GM12878 (cell line): ENCODE data around the gene PRSS8. TPM values are rescaled to one million over a fixed set of nuclear protein-coding genes. Genes with fewer than 3 reads are reported as not detected.

Source experiments
- CHD1 ChIP-seq: IDR thresholded peaks from 2 replicates; pipeline ENCODE4 v1.6.1; 2012; ENCODE audit warnings: low read depth, low read length, improper control_type of control experiment
- CHD2 ChIP-seq: IDR thresholded peaks from 2 replicates; pipeline ENCODE4 v1.6.1; 2011; ENCODE audit warnings: low read depth, low read length, improper control_type of control experiment, borderline replicate concordance
- EGR1 ChIP-seq, 2 experiments: IDR thresholded peaks; 1 replicate in 1 of 2; 2 replicates in 1 of 2; pipeline ENCODE4 v1.6.1; 2011 to 2012; ENCODE audit warnings: low read depth in 2 of 2, low read length in 2 of 2, borderline replicate concordance in 1 of 2, mild to moderate bottlenecking in 1 of 2, moderate library complexity in 1 of 2
- ETV6 ChIP-seq, 2 experiments: fragments of 450-650 bp in 1 of 2; IDR thresholded peaks in 1 of 2; conservative IDR thresholded peaks in 1 of 2; 2 replicates each; pipeline ENCODE4 v1.6.1; 2014; ENCODE audit warnings: antibody characterized with exemption in 1 of 2, borderline replicate concordance in 1 of 2, low read depth in 1 of 2, mild to moderate bottlenecking in 1 of 2, moderate library complexity in 1 of 2
- IKZF1 ChIP-seq: fragments of 450-650 bp; conservative IDR thresholded peaks from 2 replicates; pipeline ENCODE4 v1.6.1; 2017; ENCODE audit warnings: antibody characterized with exemption, mild to moderate bottlenecking
- IRF4 ChIP-seq: IDR thresholded peaks from 2 replicates; pipeline ENCODE4 v1.6.1; 2011; ENCODE audit warnings: low read depth, low read length
- KAT2A ChIP-seq: conservative IDR thresholded peaks from 2 replicates; pipeline ENCODE4 v1.6.1; 2011; ENCODE audit warnings: low read depth, low read length; ENCODE audit not compliant: control insufficient read depth
- MYB ChIP-seq: fragments of 150-350 bp; IDR thresholded peaks from 2 replicates; pipeline ENCODE4 v1.6.1; 2014; ENCODE audit warnings: mild to moderate bottlenecking, low read depth, low read length, borderline replicate concordance
- NFYB ChIP-seq: IDR thresholded peaks from 2 replicates; pipeline ENCODE4 v1.6.1; 2011; ENCODE audit warnings: low read depth, mild to moderate bottlenecking, low read length, improper control_type of control experiment, moderate library complexity; ENCODE audit not compliant: insufficient read depth
- SRF ChIP-seq, 2 experiments: IDR thresholded peaks; 2 replicates each; pipeline ENCODE4 v1.6.1; 2011; ENCODE audit warnings: low read depth in 2 of 2, low read length in 2 of 2, mild to moderate bottlenecking in 1 of 2, moderate library complexity in 1 of 2
- TCF12 ChIP-seq: IDR thresholded peaks from 2 replicates; pipeline ENCODE4 v1.6.1; 2011; ENCODE audit warnings: low read depth, mild to moderate bottlenecking, low read length
- ZNF217 ChIP-seq: fragments of 450-650 bp; IDR thresholded peaks from 2 replicates; pipeline ENCODE4 v1.6.1; 2017; ENCODE audit warnings: antibody characterized with exemption, mild to moderate bottlenecking
- polyA plus RNA-seq, 11 experiments: library from polyadenylated mRNA; depleted of rRNA in 4 of 11; unstranded in 6 of 11; stranded (reverse) in 5 of 11; fragments of >200 nt; fragmentation: Nextera tagmentation in 4 of 11; fragmentation: Illumina TruSeq in 1 of 11; extraction: Ambion mirVana in 4 of 11; extraction: Trizol in 1 of 11; gene quantifications; 1 replicate in 1 of 11; 2 replicates in 10 of 11; pipeline versions ENCODE4 v1.2.1 to v1.2.3, GENCODE V29; 2011 to 2016; ENCODE audit warnings: inconsistent platforms in 2 of 11, missing spikeins in 2 of 11, low read depth in 1 of 11
- total RNA-seq, 4 experiments: library from RNA; depleted of rRNA in 3 of 4; stranded (reverse); fragments of >200 nt in 3 of 4; fragmentation: Illumina TruSeq in 1 of 4; extraction: Trizol in 1 of 4; gene quantifications; 2 replicates each; pipeline versions ENCODE4 v1.2.1 to v1.2.3, GENCODE V29; 2013 to 2021
- TF ChIP-seq, protein P1 (sequence below): fragments of 450-650 bp; IDR thresholded peaks from 2 replicates; pipeline ENCODE4 v1.6.1; 2017; ENCODE audit warnings: antibody characterized with exemption, mild to moderate bottlenecking, moderate library complexity
- TF ChIP-seq, protein P2 (sequence below): fragments of 450-650 bp; formaldehyde crosslinking; IDR thresholded peaks from 2 replicates; pipeline ENCODE4 v1.5.0; 2022; ENCODE audit warnings: mild to moderate bottlenecking, missing genetic modification characterization
- TF ChIP-seq, protein P3 (sequence below): fragments of 450-650 bp; formaldehyde crosslinking; IDR thresholded peaks from 2 replicates; pipeline ENCODE4 v1.4.0; 2020; ENCODE audit warnings: mild to moderate bottlenecking, moderate library complexity
- TF ChIP-seq, protein P4 (sequence below): fragments of 450-650 bp; IDR thresholded peaks from 2 replicates; pipeline ENCODE4 v1.6.1; 2016; ENCODE audit warnings: mild to moderate bottlenecking

Gene PRSS8
- total and polyA plus RNA-seq, 10 of the 15 experiments (the other 5 are each of a cell fraction or from before 2014, with no cell fraction given): 0.33 to 0.58 TPM; not detected in 8

DNA sequence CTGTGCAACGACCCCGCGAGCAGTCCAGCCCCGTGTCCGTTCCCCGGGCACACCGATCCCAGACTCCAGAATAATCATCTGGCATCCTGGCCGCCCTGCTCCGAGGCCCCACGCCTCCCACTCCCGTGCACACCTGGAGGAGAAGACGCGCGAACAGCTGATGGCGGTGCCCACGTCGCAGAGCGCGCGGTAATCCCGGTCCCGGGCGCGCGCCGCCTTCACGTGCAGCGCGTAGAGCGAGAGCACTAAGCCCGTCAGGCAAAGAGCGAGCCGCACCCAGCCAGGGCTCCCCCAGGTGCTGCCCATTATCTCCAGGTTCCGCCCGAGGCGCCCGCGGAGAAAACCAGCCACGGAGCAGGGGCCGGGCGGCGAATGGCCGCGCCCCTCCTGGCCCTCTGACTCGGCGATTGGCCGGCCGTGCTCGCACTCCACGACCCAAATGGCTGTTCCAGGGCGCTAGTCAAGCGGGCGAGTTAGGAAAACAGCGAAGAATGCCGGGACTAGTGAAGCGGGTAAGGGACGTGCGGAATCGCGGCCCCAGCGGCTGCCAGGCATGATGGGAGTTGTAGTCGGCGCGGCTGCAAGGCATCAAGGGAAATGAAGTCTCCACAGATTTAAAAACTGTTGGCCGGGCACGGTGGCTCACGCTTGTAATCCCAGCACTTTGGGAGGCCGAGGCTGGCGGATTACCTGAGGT lies 41.0 kb downstream of the PRSS8 start, which contains the start of gene VKORC1 (continued):
- TF ChIP-seq, protein P1, sequence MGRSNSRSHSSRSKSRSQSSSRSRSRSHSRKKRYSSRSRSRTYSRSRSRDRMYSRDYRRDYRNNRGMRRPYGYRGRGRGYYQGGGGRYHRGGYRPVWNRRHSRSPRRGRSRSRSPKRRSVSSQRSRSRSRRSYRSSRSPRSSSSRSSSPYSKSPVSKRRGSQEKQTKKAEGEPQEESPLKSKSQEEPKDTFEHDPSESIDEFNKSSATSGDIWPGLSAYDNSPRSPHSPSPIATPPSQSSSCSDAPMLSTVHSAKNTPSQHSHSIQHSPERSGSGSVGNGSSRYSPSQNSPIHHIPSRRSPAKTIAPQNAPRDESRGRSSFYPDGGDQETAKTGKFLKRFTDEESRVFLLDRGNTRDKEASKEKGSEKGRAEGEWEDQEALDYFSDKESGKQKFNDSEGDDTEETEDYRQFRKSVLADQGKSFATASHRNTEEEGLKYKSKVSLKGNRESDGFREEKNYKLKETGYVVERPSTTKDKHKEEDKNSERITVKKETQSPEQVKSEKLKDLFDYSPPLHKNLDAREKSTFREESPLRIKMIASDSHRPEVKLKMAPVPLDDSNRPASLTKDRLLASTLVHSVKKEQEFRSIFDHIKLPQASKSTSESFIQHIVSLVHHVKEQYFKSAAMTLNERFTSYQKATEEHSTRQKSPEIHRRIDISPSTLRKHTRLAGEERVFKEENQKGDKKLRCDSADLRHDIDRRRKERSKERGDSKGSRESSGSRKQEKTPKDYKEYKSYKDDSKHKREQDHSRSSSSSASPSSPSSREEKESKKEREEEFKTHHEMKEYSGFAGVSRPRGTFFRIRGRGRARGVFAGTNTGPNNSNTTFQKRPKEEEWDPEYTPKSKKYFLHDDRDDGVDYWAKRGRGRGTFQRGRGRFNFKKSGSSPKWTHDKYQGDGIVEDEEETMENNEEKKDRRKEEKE: no peak
- TF ChIP-seq EGR1 (IDR thresholded peaks at IDR 0.05; ENCODE audit: borderline replicate concordance in 1 of 2, low read depth in 2 of 2, low read length in 2 of 2) (no peak), ZNF217 (no peak), ETV6 (conservative IDR thresholded peaks at IDR 0.05 in 1 of 2, IDR thresholded peaks at IDR 0.05 in 1 of 2; ENCODE audit: borderline replicate concordance in 1 of 2, low read depth in 1 of 2) (no peak), IRF4 (no peak), NFYB (peak; percentile 66; the same call in 1 of the 2 replicates), IKZF1 (peak; percentile 96), TCF12 (no peak), KAT2A (no peak), SRF (IDR thresholded peaks at IDR 0.05; ENCODE audit: low read depth in 2 of 2, low read length in 2 of 2) (peak in 1 of 2 experiments; percentile 5; a peak in 1 of 4 replicates), CHD2 (peak; percentile 51; the same call in 1 of the 2 replicates), CHD1 (no peak), MYB (no peak)
- TF ChIP-seq, protein P2, sequence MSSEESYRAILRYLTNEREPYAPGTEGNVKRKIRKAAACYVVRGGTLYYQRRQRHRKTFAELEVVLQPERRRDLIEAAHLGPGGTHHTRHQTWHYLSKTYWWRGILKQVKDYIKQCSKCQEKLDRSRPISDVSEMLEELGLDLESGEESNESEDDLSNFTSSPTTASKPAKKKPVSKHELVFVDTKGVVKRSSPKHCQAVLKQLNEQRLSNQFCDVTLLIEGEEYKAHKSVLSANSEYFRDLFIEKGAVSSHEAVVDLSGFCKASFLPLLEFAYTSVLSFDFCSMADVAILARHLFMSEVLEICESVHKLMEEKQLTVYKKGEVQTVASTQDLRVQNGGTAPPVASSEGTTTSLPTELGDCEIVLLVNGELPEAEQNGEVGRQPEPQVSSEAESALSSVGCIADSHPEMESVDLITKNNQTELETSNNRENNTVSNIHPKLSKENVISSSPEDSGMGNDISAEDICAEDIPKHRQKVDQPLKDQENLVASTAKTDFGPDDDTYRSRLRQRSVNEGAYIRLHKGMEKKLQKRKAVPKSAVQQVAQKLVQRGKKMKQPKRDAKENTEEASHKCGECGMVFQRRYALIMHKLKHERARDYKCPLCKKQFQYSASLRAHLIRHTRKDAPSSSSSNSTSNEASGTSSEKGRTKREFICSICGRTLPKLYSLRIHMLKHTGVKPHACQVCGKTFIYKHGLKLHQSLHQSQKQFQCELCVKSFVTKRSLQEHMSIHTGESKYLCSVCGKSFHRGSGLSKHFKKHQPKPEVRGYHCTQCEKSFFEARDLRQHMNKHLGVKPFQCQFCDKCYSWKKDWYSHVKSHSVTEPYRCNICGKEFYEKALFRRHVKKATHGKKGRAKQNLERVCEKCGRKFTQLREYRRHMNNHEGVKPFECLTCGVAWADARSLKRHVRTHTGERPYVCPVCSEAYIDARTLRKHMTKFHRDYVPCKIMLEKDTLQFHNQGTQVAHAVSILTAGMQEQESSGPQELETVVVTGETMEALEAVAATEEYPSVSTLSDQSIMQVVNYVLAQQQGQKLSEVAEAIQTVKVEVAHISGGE (CRISPR knock-in tag): no peak
- TF ChIP-seq, protein P3, sequence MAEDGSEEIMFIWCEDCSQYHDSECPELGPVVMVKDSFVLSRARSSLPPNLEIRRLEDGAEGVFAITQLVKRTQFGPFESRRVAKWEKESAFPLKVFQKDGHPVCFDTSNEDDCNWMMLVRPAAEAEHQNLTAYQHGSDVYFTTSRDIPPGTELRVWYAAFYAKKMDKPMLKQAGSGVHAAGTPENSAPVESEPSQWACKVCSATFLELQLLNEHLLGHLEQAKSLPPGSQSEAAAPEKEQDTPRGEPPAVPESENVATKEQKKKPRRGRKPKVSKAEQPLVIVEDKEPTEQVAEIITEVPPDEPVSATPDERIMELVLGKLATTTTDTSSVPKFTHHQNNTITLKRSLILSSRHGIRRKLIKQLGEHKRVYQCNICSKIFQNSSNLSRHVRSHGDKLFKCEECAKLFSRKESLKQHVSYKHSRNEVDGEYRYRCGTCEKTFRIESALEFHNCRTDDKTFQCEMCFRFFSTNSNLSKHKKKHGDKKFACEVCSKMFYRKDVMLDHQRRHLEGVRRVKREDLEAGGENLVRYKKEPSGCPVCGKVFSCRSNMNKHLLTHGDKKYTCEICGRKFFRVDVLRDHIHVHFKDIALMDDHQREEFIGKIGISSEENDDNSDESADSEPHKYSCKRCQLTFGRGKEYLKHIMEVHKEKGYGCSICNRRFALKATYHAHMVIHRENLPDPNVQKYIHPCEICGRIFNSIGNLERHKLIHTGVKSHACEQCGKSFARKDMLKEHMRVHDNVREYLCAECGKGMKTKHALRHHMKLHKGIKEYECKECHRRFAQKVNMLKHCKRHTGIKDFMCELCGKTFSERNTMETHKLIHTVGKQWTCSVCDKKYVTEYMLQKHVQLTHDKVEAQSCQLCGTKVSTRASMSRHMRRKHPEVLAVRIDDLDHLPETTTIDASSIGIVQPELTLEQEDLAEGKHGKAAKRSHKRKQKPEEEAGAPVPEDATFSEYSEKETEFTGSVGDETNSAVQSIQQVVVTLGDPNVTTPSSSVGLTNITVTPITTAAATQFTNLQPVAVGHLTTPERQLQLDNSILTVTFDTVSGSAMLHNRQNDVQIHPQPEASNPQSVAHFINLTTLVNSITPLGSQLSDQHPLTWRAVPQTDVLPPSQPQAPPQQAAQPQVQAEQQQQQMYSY: no peak
- TF ChIP-seq, protein P4, sequence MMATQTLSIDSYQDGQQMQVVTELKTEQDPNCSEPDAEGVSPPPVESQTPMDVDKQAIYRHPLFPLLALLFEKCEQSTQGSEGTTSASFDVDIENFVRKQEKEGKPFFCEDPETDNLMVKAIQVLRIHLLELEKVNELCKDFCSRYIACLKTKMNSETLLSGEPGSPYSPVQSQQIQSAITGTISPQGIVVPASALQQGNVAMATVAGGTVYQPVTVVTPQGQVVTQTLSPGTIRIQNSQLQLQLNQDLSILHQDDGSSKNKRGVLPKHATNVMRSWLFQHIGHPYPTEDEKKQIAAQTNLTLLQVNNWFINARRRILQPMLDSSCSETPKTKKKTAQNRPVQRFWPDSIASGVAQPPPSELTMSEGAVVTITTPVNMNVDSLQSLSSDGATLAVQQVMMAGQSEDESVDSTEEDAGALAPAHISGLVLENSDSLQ: peak; percentile 93
